Naive thymus-derived CD8-positive, alpha-beta T cell (primary cell): ENCODE results near the gene C5. TPM values are rescaled to one million over a fixed set of nuclear protein-coding genes. Genes with fewer than 3 reads are reported as not detected.
"Not testable (repeated sequence)": the region's sequence is repeated elsewhere in the genome, so short reads cannot be mapped to it uniquely, and the experiment has no call there.

ENCODE experiments used
- ATAC-seq, 2 donors: fragments of 150-1000 bp; cut with Tn5 transposase in 1 of 2; sonication (Bioruptor Pico), chemical (Tn5 transposase) in 1 of 2; 1 replicate in 1 of 2; 2 replicates in 1 of 2; pipeline ENCODE4 v1.10.0; 2021; ENCODE audit warnings: mild to moderate bottlenecking in 2 of 2, moderate library complexity in 2 of 2
- POLR2A ChIA-PET: fragments of 350-600 bp; sonication (Branson Sonifier 250); formaldehyde crosslinking; loops from one replicate; lab custom pipeline; 2021; ENCODE audit warnings: antibody characterized with exemption; lab: Charles Lee
- DNase-seq, 10 donors: peaks; one replicate each; pipeline versions ENCODE4 v3.0.0 to v3.0.0-alpha.2; 2020 to 2022
- H3K27ac Mint-ChIP-seq, 10 donors: one replicate each; pipeline ENCODE4 v1.8.0; 2020 to 2022; ENCODE audit warnings: mild to moderate bottlenecking in 10 of 10, mixed read lengths in 10 of 10, moderate library complexity in 4 of 10, inconsistent platforms in 1 of 10
- H3K27me3 Mint-ChIP-seq, 5 donors: one replicate each; pipeline ENCODE4 v1.8.0; 2021 to 2022; ENCODE audit warnings: mixed read lengths in 5 of 5
- H3K36me3 Mint-ChIP-seq, 3 donors: one replicate each; pipeline ENCODE4 v1.8.0; 2020 to 2022; ENCODE audit warnings: mixed read lengths in 3 of 3, mild to moderate bottlenecking in 2 of 3, inconsistent platforms in 1 of 3
- H3K4me1 Mint-ChIP-seq, 4 donors: one replicate each; pipeline ENCODE4 v1.8.0; 2021 to 2022; ENCODE audit warnings: mixed read lengths in 4 of 4
- H3K4me3 Mint-ChIP-seq, 10 donors: one replicate each; pipeline ENCODE4 v1.8.0; 2020 to 2022; ENCODE audit warnings: mild to moderate bottlenecking in 10 of 10, mixed read lengths in 10 of 10, moderate library complexity in 6 of 10, inconsistent platforms in 1 of 10
- H3K9me3 Mint-ChIP-seq, 9 donors: one replicate each; pipeline ENCODE4 v1.8.0; 2020 to 2022; ENCODE audit warnings: mixed read lengths in 9 of 9, mild to moderate bottlenecking in 3 of 9, inconsistent platforms in 1 of 9, moderate library complexity in 1 of 9
- polyA plus RNA-seq, 3 donors: library from polyadenylated mRNA; unstranded; fragments of 300-500 nt; fragmentation: Illumina TruSeq; gene quantifications; one replicate each; pipeline ENCODE4 v1.2.3, GENCODE V29; 2021
- total RNA-seq, 8 experiments: library from RNA in 2 of 8; stranded (reverse) in 2 of 8; gene quantifications; one replicate each; pipeline ENCODE4 v1.2.3 and lab custom pipeline; 2021 to 2026

C5 gene
- total and polyA plus RNA-seq, 5 experiments from 2014 or later, result 0.32 to 1.1 (median 0.86) TPM; not detected in 1

DNA sequence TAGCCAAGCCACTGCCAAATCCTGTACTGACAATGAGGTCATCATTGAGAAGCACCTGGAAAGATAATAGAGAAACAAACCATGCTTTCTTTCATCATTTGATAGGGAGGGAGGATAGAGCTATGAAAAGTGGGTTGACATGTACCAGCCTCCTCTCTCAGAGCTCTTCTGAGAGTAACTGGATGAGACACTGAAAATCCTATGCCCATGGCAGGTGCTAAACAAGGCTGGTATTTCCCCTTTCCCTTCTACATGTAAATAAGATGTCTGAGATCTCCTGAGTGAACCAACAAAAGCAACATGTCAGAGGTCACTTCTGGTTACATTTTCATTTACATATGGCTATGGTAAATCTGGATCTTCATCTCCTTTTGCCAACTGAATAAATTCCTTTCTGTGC lies 78.1 kb downstream of the C5 start:
- Mint-ChIP-seq H3K4me1 (peaks cover 12 to 20% (median 17%) of the 10 kb centered on the region in 4 donors), H3K4me3 (no peak overlapping the region), H3K9me3 (no peaks in the 10 kb centered on the region), H3K27ac (no peak overlapping the region), H3K27me3 (no peaks in the 10 kb centered on the region), H3K36me3 (no peaks in the 10 kb centered on the region)
- DNase-seq (no peak), ATAC-seq (no peak)
- POLR2A ChIA-PET, result no interaction called here

DNA sequence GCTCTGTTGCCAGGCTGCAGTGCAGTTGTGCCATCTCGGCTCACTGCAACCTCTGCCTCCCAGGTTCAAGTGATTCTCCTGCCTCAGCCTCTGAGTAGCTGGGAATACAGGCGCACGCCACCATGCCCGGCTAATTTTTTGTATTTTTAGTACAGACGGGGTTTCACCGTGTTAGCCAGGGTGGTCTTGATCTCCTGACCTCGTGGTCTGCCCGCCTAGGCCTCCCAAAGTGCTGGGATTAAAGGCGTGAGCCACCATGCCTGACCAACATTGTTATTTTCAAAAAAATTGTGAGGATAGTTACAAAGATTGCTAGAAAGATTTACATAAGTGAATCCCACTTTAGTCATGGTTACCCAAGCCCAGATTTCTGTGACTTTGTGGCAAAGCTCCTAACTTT lies 78.6 kb downstream of the C5 start:
- H3K4me3 Mint-ChIP-seq, POLR2A ChIA-PET, H3K9me3 Mint-ChIP-seq, H3K36me3 Mint-ChIP-seq, ATAC-seq, H3K27me3 Mint-ChIP-seq, DNase-seq, H3K27ac Mint-ChIP-seq: not testable (repeated sequence)
- peaks cover 12 to 20% (median 17%) of the 10 kb centered on the region in 4 donors for H3K4me1 Mint-ChIP-seq

DNA sequence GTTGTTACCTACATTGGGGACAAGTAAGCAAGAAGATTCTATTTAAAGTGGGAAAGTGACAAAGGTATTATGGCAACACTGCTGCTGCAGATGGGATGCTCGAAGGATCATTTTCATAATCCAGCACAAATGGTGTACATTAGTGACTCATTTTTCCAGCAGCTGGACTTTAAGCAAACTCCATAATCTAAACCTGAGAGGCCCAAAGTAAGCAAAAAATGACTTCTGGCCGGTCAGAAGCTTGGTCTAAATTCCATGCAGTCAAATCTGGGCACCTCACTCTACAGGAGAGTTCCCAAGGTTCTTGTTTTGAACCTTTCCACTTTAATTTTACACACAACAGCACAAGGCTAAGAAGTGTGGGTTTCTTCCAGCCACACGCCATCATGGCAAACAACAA lies 79.8 kb downstream of the C5 start:
- POLR2A ChIA-PET, result no interaction called here
- Mint-ChIP-seq H3K27ac (no peak overlapping the region), H3K9me3 (no peaks in the 10 kb centered on the region), H3K4me3 (no peak overlapping the region), H3K4me1 (peaks cover 10 to 15% (median 12%) of the 10 kb centered on the region in 4 donors), H3K27me3 (no peaks in the 10 kb centered on the region), H3K36me3 (no peaks in the 10 kb centered on the region)
- no peak for DNase-seq
- no peak for ATAC-seq

DNA sequence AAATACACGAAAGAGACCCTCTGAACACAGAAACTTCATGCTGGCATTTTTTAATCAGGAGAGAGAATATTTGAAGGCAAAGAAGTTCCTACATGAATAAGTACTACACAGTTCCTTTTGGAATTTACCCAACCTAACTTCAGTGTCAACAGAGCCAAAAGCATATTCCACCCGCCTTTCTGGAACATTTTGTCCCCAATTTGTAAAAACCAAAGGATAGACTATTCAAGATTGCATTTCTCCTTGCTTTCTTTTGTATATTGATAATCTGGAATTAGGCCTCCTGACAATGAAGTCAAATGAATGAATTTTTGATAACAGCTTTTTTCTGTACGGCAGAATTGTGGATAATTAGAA lies 84.1 kb downstream of the C5 start:
- H3K4me1 Mint-ChIP-seq, result no peaks in the 10 kb centered on the region
- ATAC-seq, result no peak
- DNase-seq, result no peak
- no peak overlapping the region for H3K4me3 Mint-ChIP-seq
- H3K36me3 Mint-ChIP-seq, result peaks cover 0 to 8% (median 4%) of the 10 kb centered on the region in 3 donors
- H3K27me3 Mint-ChIP-seq, result no peaks in the 10 kb centered on the region
- no peaks in the 10 kb centered on the region for H3K9me3 Mint-ChIP-seq
- POLR2A ChIA-PET, result no interaction called here
- H3K27ac Mint-ChIP-seq, result no peak overlapping the region

DNA sequence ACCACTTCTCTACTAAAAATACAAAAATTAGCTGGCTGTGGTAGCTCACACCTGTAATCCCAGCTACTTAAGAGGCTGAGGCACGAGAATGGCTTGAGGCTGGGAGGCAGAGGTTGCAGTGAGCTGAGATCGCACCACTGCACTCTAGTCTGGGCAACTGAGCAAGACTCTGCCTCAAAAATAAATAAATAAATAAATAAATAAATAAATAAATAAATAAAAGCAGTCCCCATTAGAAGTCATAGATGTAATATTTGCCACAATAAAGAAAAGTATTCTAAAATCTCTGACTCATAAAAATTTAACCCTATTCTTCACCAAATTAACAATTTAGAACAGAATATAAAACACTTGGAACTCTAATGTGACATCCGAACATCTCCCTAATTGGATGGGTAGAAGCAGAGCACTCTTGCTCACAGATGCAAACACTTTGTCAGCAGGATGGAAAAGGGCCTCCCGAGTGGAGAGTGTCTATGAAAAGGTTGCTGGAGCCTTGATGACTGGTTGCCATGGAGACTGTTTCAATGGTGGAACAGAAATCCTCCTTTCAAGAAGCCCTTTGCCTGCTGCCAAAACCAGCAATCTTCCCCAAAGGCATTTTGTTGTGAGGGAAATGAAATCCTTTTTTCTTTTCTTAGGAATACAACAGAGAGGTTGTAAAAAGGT lies 84.6 kb downstream of the C5 start:
- H3K27me3 Mint-ChIP-seq, result no peaks in the 10 kb centered on the region
- DNase-seq (no peak), ATAC-seq (no peak)
- no peak overlapping the region for H3K4me3 Mint-ChIP-seq
- H3K9me3 Mint-ChIP-seq, result no peaks in the 10 kb centered on the region
- peaks cover 0 to 8% (median 4%) of the 10 kb centered on the region in 3 donors for H3K36me3 Mint-ChIP-seq
- no peak overlapping the region for H3K27ac Mint-ChIP-seq
- no peaks in the 10 kb centered on the region for H3K4me1 Mint-ChIP-seq
- POLR2A ChIA-PET, result no interaction called here

DNA sequence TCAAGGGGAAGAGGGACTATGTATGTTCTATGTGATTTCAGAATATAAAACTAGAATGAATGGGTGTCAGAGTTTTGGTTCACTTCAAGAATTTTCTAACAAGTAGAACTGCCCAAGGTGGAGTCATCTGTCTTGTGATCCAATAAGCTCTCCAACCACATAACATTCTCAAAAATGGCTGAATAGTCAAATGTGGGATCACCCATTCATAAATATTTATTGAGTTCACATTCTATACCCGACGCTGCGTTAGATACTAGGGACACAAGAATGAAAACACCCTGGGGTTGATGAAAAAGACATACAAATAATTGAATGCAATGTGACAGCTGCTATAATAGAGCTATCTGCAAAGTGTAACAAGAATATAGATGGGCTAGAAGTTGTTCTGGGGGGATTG lies 88.1 kb downstream of the C5 start:
- ATAC-seq (no peak), DNase-seq (no peak)
- H3K4me1 Mint-ChIP-seq, result no peaks in the 10 kb centered on the region
- H3K27me3 Mint-ChIP-seq, result no peaks in the 10 kb centered on the region
- H3K9me3 Mint-ChIP-seq, result no peaks in the 10 kb centered on the region
- no peak overlapping the region for H3K27ac Mint-ChIP-seq
- H3K4me3 Mint-ChIP-seq, result no peak overlapping the region
- H3K36me3 Mint-ChIP-seq, result peaks cover 0 to 9% (median 4%) of the 10 kb centered on the region in 3 donors
- POLR2A ChIA-PET, result no interaction called here

DNA sequence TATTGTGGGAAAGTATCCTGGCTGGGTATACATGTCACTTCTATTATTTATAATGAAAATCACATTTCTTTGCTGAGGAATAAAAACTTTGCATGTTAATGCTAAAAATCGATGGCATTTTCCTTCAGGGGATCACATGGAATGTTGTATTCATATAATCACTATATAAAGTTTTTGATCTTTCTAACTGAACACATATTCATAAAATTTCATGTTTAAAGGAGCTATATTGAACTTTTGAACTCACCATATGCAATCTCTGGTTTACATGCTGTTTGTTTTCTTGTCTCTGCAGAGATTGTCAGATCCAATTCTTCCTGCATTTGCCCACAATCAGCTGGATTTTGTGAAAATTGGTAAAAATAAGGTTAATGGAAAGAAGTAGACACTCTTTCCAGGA lies 90.1 kb downstream of the C5 start:
- Mint-ChIP-seq H3K9me3 (no peaks in the 10 kb centered on the region), H3K4me3 (no peak overlapping the region), H3K4me1 (no peaks in the 10 kb centered on the region), H3K27ac (no peak overlapping the region), H3K27me3 (no peaks in the 10 kb centered on the region), H3K36me3 (peaks cover 0 to 9% (median 4%) of the 10 kb centered on the region in 3 donors)
- ATAC-seq (no peak), DNase-seq (no peak)
- POLR2A ChIA-PET, result interaction anchor here (0.9 kb wide), 1 partner anchor 88 kb away, joined by 4 read pairs; no protein-coding TSS in a partner anchor

DNA sequence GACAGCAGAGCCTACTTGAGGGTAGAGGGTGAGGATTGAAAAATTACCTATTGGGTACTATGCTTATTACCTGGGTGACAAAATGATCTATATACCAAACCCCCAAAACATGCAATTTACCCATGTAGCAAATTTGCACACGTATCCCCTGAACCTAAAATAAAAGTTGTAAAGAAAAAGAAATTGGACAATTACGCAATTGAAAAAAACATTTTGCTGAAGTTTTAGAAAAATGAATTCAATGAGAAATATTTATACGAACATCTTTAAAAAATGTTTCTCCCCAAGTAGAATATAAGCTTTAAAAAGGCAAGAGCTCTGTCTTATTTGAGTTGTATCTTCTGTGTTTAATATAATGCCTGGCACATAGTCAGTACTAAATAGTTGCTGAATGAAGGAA lies 93.2 kb downstream of the C5 start:
- Mint-ChIP-seq H3K27me3 (no peaks in the 10 kb centered on the region), H3K4me1 (no peaks in the 10 kb centered on the region), H3K36me3 (peaks cover 0 to 4% (median 0%) of the 10 kb centered on the region in 3 donors), H3K4me3 (no peak overlapping the region), H3K9me3 (no peaks in the 10 kb centered on the region), H3K27ac (no peak overlapping the region)
- DNase-seq (no peak), ATAC-seq (no peak)
- POLR2A ChIA-PET, result no interaction called here

DNA sequence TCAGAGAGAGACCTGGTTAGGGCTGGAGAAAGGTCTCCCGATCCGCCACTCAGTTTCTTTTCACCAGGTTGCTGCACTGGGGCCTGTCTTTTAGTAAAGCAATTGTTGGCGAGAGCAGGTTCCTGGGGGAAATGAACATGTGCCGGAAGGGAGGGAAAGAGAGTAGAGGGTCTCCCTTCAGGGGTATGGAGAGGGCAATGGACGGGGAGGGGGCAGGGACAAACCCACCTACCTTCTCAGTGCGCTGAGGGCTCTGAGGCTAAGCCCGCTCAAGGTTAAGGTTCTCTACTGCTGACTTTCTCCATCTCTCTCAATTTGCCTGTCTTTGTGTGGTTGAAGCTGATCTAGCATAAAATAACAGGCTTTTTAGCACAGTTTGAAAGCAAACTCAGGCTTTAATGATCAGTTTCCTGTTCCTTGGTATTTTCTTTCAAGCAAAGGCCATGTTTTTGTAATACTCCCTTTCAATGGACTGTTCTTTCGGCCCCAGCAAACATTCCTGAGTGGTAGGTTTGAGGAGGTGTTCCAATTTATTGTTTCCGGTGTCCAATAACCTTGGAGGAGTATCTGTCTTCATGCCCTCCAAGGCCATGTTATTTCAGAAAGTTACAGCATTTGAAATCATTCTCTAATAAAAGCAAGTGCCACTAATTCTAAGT lies 98.0 kb downstream of the C5 start:
- no peaks in the 10 kb centered on the region for H3K36me3 Mint-ChIP-seq
- H3K27ac Mint-ChIP-seq, result no peak overlapping the region
- H3K9me3 Mint-ChIP-seq, result no peaks in the 10 kb centered on the region
- DNase-seq (no peak), ATAC-seq (no peak)
- POLR2A ChIA-PET, result interaction anchor here (1.2 kb wide), 1 partner anchor 159 kb away, joined by 5 read pairs; the partner anchor contains the start of gene FBXW2
- H3K27me3 Mint-ChIP-seq, result no peaks in the 10 kb centered on the region
- no peak overlapping the region for H3K4me3 Mint-ChIP-seq
- no peaks in the 10 kb centered on the region for H3K4me1 Mint-ChIP-seq

DNA sequence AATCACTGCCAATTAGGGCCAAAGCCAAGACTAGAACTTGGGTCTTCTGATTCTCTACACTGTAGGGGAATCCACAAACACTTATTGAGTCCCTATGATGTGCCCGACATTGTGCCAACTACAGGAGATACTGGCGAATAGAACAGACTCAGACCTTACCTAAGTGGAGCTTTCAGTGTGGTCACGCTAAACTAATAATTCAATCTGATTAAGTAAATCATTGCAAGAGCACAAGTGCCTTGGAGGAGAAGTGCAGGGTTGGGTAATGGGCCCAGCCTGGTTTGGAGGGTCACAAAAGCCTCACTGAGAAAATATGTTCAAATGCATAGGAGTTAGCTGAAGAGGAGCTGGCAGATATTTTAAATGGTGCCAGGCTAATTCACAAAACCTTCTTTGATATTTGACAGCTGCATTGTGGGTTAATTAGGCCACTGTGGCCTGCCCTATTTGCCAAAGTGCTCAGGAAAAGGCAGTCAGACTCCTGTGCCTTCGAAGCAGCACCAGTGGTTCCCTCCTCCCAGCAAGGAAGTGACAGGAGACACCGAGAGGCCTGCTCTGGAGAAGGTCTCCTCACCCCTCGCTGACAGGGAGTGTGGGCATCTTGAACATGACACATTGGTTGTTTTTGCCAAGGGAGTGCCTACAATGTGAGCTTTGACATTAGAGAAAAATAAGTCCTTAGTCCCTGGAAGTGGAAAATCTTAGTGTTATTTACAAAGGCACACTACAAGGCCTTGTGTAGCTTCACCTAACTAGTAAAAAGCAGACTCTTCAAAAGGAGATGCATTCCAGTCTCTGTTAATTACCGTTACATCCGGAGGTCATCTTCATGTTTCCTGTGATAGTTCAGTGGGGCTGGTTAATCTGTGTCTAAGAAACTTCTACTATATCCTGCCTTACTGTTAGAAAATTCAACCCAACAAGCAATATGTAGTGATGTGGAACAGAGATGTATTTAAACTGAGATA lies 99.4 kb downstream of the C5 start:
- DNase-seq (no peak), ATAC-seq (no peak)
- Mint-ChIP-seq H3K4me3 (no peak overlapping the region), H3K27me3 (no peaks in the 10 kb centered on the region), H3K27ac (peak overlapping the region in 2 of 10 donors; percentile 7 to 9), H3K36me3 (no peaks in the 10 kb centered on the region), H3K4me1 (peaks cover 0 to 3% (median 0%) of the 10 kb centered on the region in 4 donors), H3K9me3 (no peaks in the 10 kb centered on the region)
- POLR2A ChIA-PET, result no interaction called here

DNA sequence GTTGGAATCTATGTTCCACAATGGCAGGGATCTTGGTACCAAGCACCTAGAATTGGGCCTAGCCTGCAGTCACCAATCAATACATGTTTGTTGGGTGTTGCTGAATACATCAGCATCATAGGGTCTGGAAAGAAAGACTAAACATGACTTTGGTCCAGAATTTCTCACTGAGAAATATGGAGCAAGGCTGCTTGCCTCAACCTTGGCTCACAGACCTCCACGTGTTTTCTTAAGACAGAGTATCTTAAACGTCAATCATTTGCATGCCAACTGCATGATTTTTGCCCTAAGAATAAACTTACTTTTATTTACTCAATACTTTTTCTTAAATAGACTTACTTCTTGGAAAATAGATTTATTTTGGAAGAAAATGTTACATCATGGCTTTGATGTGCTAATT lies 100.8 kb downstream of the C5 start:
- DNase-seq, result no peak
- no peak overlapping the region for H3K27ac Mint-ChIP-seq
- H3K4me1 Mint-ChIP-seq, result peaks cover 0 to 6% (median 1%) of the 10 kb centered on the region in 4 donors
- H3K4me3 Mint-ChIP-seq, result no peak overlapping the region
- no peaks in the 10 kb centered on the region for H3K9me3 Mint-ChIP-seq
- POLR2A ChIA-PET, result no interaction called here
- no peaks in the 10 kb centered on the region for H3K27me3 Mint-ChIP-seq
- no peaks in the 10 kb centered on the region for H3K36me3 Mint-ChIP-seq
- no peak for ATAC-seq

DNA sequence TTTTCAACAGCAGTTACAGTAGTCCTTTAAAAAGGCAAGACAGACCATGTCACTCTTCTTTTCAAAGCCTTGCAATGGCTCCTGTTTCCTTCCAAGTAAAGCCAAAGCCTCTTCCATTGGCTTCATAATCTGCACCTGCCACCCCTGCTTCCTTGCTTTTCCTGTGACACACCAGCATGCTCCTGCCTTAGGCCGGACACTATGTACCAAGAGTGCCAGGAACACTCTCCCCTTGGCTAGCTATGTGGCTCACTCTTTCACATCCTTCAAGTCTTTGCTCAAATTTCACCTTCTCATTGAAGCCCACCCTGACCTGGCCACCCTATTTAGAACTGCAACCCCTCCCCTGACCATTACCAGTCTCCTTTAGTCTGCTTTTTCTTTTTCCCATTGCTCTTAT lies 101.3 kb downstream of the C5 start:
- no peaks in the 10 kb centered on the region for H3K36me3 Mint-ChIP-seq
- H3K4me1 Mint-ChIP-seq, result peaks cover 0 to 10% (median 1%) of the 10 kb centered on the region in 4 donors
- no peaks in the 10 kb centered on the region for H3K9me3 Mint-ChIP-seq
- POLR2A ChIA-PET, result no interaction called here
- ATAC-seq (no peak), DNase-seq (no peak)
- no peak overlapping the region for H3K27ac Mint-ChIP-seq
- no peaks in the 10 kb centered on the region for H3K27me3 Mint-ChIP-seq
- no peak overlapping the region for H3K4me3 Mint-ChIP-seq

DNA sequence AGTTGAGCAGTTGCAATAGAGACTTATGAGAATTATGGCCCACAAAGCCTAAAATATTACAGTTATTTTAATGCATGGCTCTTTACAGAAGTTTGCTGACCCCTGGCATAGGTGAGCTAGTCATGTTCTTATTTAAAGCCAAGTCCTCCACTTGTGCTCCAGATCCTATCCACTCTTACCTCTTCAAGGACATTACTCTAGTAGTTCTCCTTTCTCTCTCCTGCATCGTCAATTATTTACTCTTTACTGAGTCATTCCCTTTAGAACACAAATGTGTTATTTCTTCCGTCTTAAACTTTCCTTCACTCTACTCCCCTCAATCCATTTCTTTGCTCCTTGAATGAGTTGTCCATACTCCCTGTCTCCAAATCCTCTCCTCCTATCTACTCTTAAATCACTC lies 102.9 kb downstream of the C5 start:
- POLR2A ChIA-PET, result no interaction called here
- H3K27me3 Mint-ChIP-seq, result no peaks in the 10 kb centered on the region

More for the DNA sequence above, 102.9 kb downstream of the C5 start:
- Mint-ChIP-seq H3K9me3 (no peaks in the 10 kb centered on the region), H3K27ac (no peak overlapping the region), H3K4me3 (no peak overlapping the region), H3K4me1 (peaks cover 0 to 10% (median 1%) of the 10 kb centered on the region in 4 donors), H3K36me3 (no peaks in the 10 kb centered on the region)
- no peak for ATAC-seq
- no peak for DNase-seq
